GM12878 (cell line): ENCODE data around the gene SLC16A6. TPM values are rescaled to one million over a fixed set of nuclear protein-coding genes. Genes with fewer than 3 reads are reported as not detected.

Source experiments
- ASH2L ChIP-seq: fragments of 300-600, 200-600 bp; sonication (generic); IDR thresholded peaks from 2 replicates; pipeline ENCODE4 v1.6.1; 2017; ENCODE audit warnings: low read depth, mild to moderate bottlenecking, borderline replicate concordance
- BCL3 ChIP-seq: IDR thresholded peaks from 2 replicates; pipeline ENCODE4 v1.6.1; 2011; ENCODE audit warnings: borderline replicate concordance, low read depth, mild to moderate bottlenecking, moderate library complexity, low read length; ENCODE audit not compliant: insufficient read depth, poor library complexity, severe bottlenecking
- E4F1 ChIP-seq: fragments of 450-650 bp; IDR thresholded peaks from 2 replicates; pipeline ENCODE4 v1.6.1; 2018; ENCODE audit warnings: borderline replicate concordance, mild to moderate bottlenecking; ENCODE audit not compliant: partially characterized antibody
- ELK1 ChIP-seq: IDR thresholded peaks from 2 replicates; pipeline ENCODE4 v1.6.1; 2012; ENCODE audit warnings: low read depth, low read length, improper control_type of control experiment
- IRF5 ChIP-seq: fragments of 450-650 bp; IDR thresholded peaks from 2 replicates; pipeline ENCODE4 v1.6.1; 2017; ENCODE audit warnings: borderline replicate concordance
- KLF5 ChIP-seq: fragments of 450-650 bp; IDR thresholded peaks from 2 replicates; pipeline ENCODE4 v1.6.1; 2014; ENCODE audit warnings: mild to moderate bottlenecking; ENCODE audit not compliant: partially characterized antibody
- MXI1 ChIP-seq: fragments of 150-350 bp; IDR thresholded peaks from 2 replicates; pipeline ENCODE4 v1.6.1; 2011; ENCODE audit warnings: low read depth, mild to moderate bottlenecking, inconsistent platforms, low read length, improper control_type of control experiment
- NRF1 ChIP-seq: conservative IDR thresholded peaks from 2 replicates; pipeline ENCODE4 v1.6.1; 2011; ENCODE audit warnings: mild to moderate bottlenecking, low read depth, low read length, improper control_type of control experiment
- PKNOX1 ChIP-seq: fragments of 450-650 bp; IDR thresholded peaks from 2 replicates; pipeline ENCODE4 v1.6.1; 2016; ENCODE audit warnings: mild to moderate bottlenecking
- POU2F2 ChIP-seq: IDR thresholded peaks from 3 replicates; pipeline ENCODE4 v1.6.1; 2011; ENCODE audit warnings: low read depth, mild to moderate bottlenecking, low read length, borderline replicate concordance
- SMAD1 ChIP-seq: fragments of 450-650 bp; IDR thresholded peaks from 2 replicates; pipeline ENCODE4 v1.6.1; 2018; ENCODE audit warnings: mild to moderate bottlenecking, low read depth; ENCODE audit not compliant: partially characterized antibody
- STAT3 ChIP-seq: IDR thresholded peaks from 2 replicates; pipeline ENCODE4 v1.6.1; 2011; ENCODE audit warnings: low read depth, low read length, improper control_type of control experiment
- SUPT20H ChIP-seq: IDR thresholded peaks from 2 replicates; pipeline ENCODE4 v1.6.1; 2011; ENCODE audit warnings: low read depth, mild to moderate bottlenecking, low read length, moderate library complexity, borderline replicate concordance; ENCODE audit not compliant: control insufficient read depth
- YY1 ChIP-seq: IDR thresholded peaks from 2 replicates; pipeline ENCODE4 v1.6.1; 2011; ENCODE audit warnings: low read depth, mild to moderate bottlenecking, low read length
- ZNF687 ChIP-seq: fragments of 450-650 bp; IDR thresholded peaks from 2 replicates; pipeline ENCODE4 v1.6.1; 2017; ENCODE audit warnings: mild to moderate bottlenecking, moderate library complexity
- ZSCAN29 ChIP-seq: fragments of 450-650 bp; IDR thresholded peaks from 2 replicates; pipeline ENCODE4 v1.6.1; 2017; ENCODE audit warnings: mild to moderate bottlenecking, moderate library complexity
- polyA plus RNA-seq, 11 experiments: library from polyadenylated mRNA; depleted of rRNA in 4 of 11; unstranded in 6 of 11; stranded (reverse) in 5 of 11; fragments of >200 nt; fragmentation: Nextera tagmentation in 4 of 11; fragmentation: Illumina TruSeq in 1 of 11; extraction: Ambion mirVana in 4 of 11; extraction: Trizol in 1 of 11; gene quantifications; 1 replicate in 1 of 11; 2 replicates in 10 of 11; pipeline versions ENCODE4 v1.2.1 to v1.2.3, GENCODE V29; 2011 to 2016; ENCODE audit warnings: inconsistent platforms in 2 of 11, missing spikeins in 2 of 11, low read depth in 1 of 11
- total RNA-seq, 4 experiments: library from RNA; depleted of rRNA in 3 of 4; stranded (reverse); fragments of >200 nt in 3 of 4; fragmentation: Illumina TruSeq in 1 of 4; extraction: Trizol in 1 of 4; gene quantifications; 2 replicates each; pipeline versions ENCODE4 v1.2.1 to v1.2.3, GENCODE V29; 2013 to 2021

The SLC16A6 gene
- total and polyA plus RNA-seq, 10 of the 15 experiments (the other 5 are each of a cell fraction or from before 2014, with no cell fraction given): 2.4 to 8.8 (median 6.0) TPM

- TF ChIP-seq ZNF687: peak; percentile 71
- no peak for TF ChIP-seq KLF5
- 0 out of 2 replicates have a peak, but pooled peaks have one; percentile 33 for TF ChIP-seq YY1
- no peak for TF ChIP-seq ZSCAN29
- no peak for TF ChIP-seq E4F1
- no peak for TF ChIP-seq SUPT20H
- peak; percentile 33; the same call in 1 of the 3 replicates for TF ChIP-seq POU2F2
- no peak for TF ChIP-seq STAT3
- TF ChIP-seq ASH2L: peak; percentile 80; the same call in 1 of the 2 replicates
- no peak for TF ChIP-seq IRF5
- TF ChIP-seq MXI1: peak; percentile 81
- TF ChIP-seq SMAD1: no peak
- TF ChIP-seq PKNOX1: no peak
- no peak for TF ChIP-seq ELK1
- no peak for TF ChIP-seq NRF1
- TF ChIP-seq BCL3: peak; percentile 14
Measured at GRCh38 chr17:68290955-68291835, at the start of gene SLC16A6, which contains the start of gene ARSG (continued).
